ENCODE results near the gene ARHGAP24.

DNA sequence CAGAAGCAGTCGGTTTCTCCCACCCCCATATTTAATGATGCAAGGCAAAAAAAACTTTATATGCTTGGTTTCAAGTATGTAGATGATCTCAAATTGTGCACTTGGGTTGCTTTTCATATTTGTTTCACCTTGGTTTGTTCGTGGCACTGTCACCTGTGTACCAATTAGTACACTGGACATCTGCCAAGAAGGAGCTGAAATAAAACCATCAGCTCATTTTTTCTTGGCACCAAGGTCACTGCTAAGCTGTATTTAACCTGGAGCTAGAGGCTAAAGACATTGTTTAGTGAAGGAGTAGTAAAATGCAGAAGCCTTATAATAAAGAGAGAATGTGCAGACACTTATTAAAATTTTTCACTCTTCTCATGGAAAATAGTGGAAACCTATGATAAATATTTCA is 430.8 kb downstream of the ARHGAP24 start:
- TF ChIP-seq CTCF (IDR thresholded peaks at IDR 0.05) (no peak), EP300 (IDR thresholded peaks at IDR 0.05) (no peak)
